ENCODE results near the gene MANEAL.
"Not testable (repeated sequence)": the region's sequence is repeated elsewhere in the genome, so short reads cannot be mapped to it uniquely, and the experiment has no call there.

MANEAL gene

GRCh38 chr1:37764414-37764825 lies 29.2 kb upstream of the MANEAL start:
- TF ChIP-seq, protein P1, sequence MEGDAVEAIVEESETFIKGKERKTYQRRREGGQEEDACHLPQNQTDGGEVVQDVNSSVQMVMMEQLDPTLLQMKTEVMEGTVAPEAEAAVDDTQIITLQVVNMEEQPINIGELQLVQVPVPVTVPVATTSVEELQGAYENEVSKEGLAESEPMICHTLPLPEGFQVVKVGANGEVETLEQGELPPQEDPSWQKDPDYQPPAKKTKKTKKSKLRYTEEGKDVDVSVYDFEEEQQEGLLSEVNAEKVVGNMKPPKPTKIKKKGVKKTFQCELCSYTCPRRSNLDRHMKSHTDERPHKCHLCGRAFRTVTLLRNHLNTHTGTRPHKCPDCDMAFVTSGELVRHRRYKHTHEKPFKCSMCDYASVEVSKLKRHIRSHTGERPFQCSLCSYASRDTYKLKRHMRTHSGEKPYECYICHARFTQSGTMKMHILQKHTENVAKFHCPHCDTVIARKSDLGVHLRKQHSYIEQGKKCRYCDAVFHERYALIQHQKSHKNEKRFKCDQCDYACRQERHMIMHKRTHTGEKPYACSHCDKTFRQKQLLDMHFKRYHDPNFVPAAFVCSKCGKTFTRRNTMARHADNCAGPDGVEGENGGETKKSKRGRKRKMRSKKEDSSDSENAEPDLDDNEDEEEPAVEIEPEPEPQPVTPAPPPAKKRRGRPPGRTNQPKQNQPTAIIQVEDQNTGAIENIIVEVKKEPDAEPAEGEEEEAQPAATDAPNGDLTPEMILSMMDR (conservative IDR thresholded peaks at IDR 0.05; ENCODE audit: low read depth, low read length): no peak
- H2AFZ ChIP-seq (ENCODE audit: low read depth): no peak overlapping the region
- no peaks in the 10 kb centered on the region for H3K4me1 ChIP-seq (ENCODE audit: low read depth, poor library complexity, severe bottlenecking)
- peaks cover 29% of the 10 kb centered on the region for H3K27me3 ChIP-seq (ENCODE audit: insufficient read depth, low read depth)
- H3K4me3 ChIP-seq (IDR thresholded peaks at IDR 0.05; ENCODE audit: insufficient read depth, low read depth, low read length): no peak overlapping the region
- H4K20me1 ChIP-seq (ENCODE audit: insufficient read depth): no peaks in the 10 kb centered on the region
- H3K9ac ChIP-seq: no peak overlapping the region
- no peaks in the 10 kb centered on the region for H3K36me3 ChIP-seq (ENCODE audit: insufficient read depth)
- no peak overlapping the region for H3K4me2 ChIP-seq
- H3K27ac ChIP-seq: no peak overlapping the region
- H3K79me2 ChIP-seq (ENCODE audit: insufficient read depth, low read depth): no peaks in the 10 kb centered on the region

DNA sequence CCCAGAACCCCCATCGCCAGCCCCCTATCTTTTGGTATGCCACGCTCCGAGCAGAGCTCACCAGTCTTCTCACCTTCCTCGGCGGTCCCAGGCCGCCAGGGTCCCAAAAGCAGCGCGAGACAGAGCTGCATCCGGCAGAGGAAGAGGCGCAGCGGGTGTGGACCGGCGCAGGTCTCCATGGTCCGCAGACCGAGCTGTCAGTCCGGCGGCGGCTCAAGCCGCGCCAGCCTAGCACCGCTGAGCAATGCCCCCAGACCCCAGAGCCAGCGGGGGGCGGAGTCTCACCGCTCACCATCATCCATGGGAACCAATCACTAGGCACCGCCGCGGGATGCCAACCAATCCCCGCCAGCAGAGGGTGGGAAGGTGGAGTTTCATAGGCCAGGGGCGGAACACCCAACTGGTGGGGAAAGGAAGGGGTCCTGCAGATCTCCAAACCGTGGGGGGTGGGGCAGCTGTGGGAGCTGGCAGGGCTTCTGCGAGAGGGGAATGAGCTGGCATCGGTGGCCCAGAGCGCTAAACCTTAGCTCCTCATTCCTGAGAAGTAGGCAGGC lies 28.7 kb upstream of the MANEAL start, which contains the start of gene EPHA10:
Gene EPHA10, minus strand, starts transcription at position 233 of the 554 bp plus-strand sequence. Its CDS starts 54 bp downstream, at position 179.
- H3K36me3 ChIP-seq (ENCODE audit: insufficient read depth): no peaks in the 10 kb centered on the region
- no peak within 1 kb of the TSS for H3K27ac ChIP-seq
- peak within 1 kb of the TSS; percentile 27; the same call in 1 of the 2 replicates for H3K4me2 ChIP-seq
- H3K79me2 ChIP-seq (ENCODE audit: insufficient read depth, low read depth): no peaks in the 10 kb centered on the region
- no peak within 1 kb of the TSS for H3K4me3 ChIP-seq (IDR thresholded peaks at IDR 0.05; ENCODE audit: insufficient read depth, low read depth, low read length)
- TF ChIP-seq, protein P1 (conservative IDR thresholded peaks at IDR 0.05; ENCODE audit: low read depth, low read length): no peak
- no peaks in the 10 kb centered on the region for H4K20me1 ChIP-seq (ENCODE audit: insufficient read depth)
- H2AFZ ChIP-seq (ENCODE audit: low read depth): peak within 1 kb of the TSS; percentile 50; the same call in 1 of the 2 replicates
- no peaks in the 10 kb centered on the region for H3K4me1 ChIP-seq (ENCODE audit: low read depth, poor library complexity, severe bottlenecking)
- H3K9ac ChIP-seq: no peak within 1 kb of the TSS
- H3K27me3 ChIP-seq (ENCODE audit: insufficient read depth, low read depth): peaks cover 29% of the 10 kb centered on the region

DNA sequence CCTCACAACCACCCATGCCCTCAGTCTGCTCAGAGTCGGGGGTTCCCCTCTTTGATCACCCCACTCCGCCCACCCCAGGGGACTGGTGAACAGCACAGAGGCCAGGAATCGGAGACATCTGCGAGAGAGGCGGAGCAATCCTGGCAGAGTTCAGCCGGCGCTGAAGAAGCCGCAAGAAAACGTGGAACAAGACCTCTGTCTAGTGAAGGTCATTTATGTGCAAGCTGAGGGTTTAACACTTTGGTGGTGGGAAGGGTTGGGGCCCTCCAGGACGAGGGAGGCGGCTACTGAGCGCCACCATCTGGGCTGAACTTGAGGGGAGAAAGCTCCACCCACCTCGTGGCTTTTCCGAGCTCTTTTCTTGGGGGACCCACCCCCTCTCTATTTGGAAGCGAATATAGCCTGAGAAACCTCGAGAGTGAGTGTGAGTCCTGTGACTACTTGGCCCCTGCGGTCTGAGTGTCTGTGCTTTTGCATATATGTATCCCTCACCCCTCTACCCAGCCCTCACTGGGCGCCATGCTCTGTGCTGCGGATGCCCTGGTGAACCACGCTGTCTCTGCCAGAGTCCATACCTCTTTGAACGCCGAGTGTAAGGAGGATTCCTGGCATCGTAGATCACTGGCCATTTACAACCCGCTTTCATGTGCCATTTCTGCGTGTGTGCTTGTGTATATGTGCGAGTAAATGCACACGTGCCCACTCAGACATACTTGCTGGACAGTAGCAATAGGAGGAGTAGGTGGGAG lies 27.6 kb upstream of the MANEAL start:
- H3K4me1 ChIP-seq (ENCODE audit: low read depth, poor library complexity, severe bottlenecking): no peaks in the 10 kb centered on the region
- TF ChIP-seq, protein P1 (conservative IDR thresholded peaks at IDR 0.05; ENCODE audit: low read depth, low read length): no peak
- H2AFZ ChIP-seq (ENCODE audit: low read depth): peak overlapping the region; percentile 50; the same call in 1 of the 2 replicates
- H3K4me3 ChIP-seq (IDR thresholded peaks at IDR 0.05; ENCODE audit: insufficient read depth, low read depth, low read length): no peak overlapping the region
- H3K36me3 ChIP-seq (ENCODE audit: insufficient read depth): no peaks in the 10 kb centered on the region
- peak overlapping the region; percentile 27; the same call in 1 of the 2 replicates for H3K4me2 ChIP-seq
- no peaks in the 10 kb centered on the region for H4K20me1 ChIP-seq (ENCODE audit: insufficient read depth)
- H3K27me3 ChIP-seq (ENCODE audit: insufficient read depth, low read depth): peaks cover 29% of the 10 kb centered on the region
- H3K27ac ChIP-seq: no peak overlapping the region
- no peaks in the 10 kb centered on the region for H3K79me2 ChIP-seq (ENCODE audit: insufficient read depth, low read depth)
- H3K9ac ChIP-seq: no peak overlapping the region

GRCh38 chr1:37767488-37767887 lies 26.2 kb upstream of the MANEAL start:
- Histone ChIP-seq H3K27me3 (ENCODE audit: insufficient read depth, low read depth) (peaks cover 29% of the 10 kb centered on the region), H3K4me3 (IDR thresholded peaks at IDR 0.05; ENCODE audit: insufficient read depth, low read depth, low read length) (no peak overlapping the region), H3K27ac (no peak overlapping the region), H3K36me3 (ENCODE audit: insufficient read depth) (no peaks in the 10 kb centered on the region), H3K4me2 (no peak overlapping the region), H3K79me2 (ENCODE audit: insufficient read depth, low read depth) (no peaks in the 10 kb centered on the region), H4K20me1 (ENCODE audit: insufficient read depth) (no peaks in the 10 kb centered on the region), H3K9ac (no peak overlapping the region), H2AFZ (ENCODE audit: low read depth) (no peak overlapping the region), H3K4me1 (ENCODE audit: low read depth, poor library complexity, severe bottlenecking) (no peaks in the 10 kb centered on the region)
- TF ChIP-seq, protein P1 (conservative IDR thresholded peaks at IDR 0.05; ENCODE audit: low read depth, low read length): no peak

DNA sequence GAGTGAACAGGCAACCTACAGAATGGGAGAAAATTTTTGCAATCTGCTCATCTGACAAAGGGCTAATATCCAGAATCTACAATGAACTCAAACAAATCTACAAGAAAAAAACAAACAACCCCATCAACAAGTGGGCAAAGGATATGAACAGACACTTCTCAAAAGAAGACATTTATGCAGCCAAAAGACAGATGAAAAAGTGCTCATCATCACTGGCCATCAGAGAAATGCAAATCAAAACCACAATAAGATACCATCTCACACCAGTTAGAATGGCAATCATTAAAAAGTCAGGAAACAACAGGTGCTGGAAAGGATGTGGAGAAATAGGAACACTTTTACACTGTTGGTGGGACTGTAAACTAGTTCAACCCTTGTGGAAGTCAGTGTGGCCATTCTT lies 22.2 kb upstream of the MANEAL start:
- H3K4me3 ChIP-seq (IDR thresholded peaks at IDR 0.05; ENCODE audit: insufficient read depth, low read depth, low read length); H2AFZ ChIP-seq (ENCODE audit: low read depth); H3K36me3 ChIP-seq (ENCODE audit: insufficient read depth); H4K20me1 ChIP-seq (ENCODE audit: insufficient read depth); H3K79me2 ChIP-seq (ENCODE audit: insufficient read depth, low read depth); H3K9ac ChIP-seq; H3K27me3 ChIP-seq (ENCODE audit: insufficient read depth, low read depth); H3K27ac ChIP-seq; H3K4me1 ChIP-seq (ENCODE audit: low read depth, poor library complexity, severe bottlenecking); H3K4me2 ChIP-seq: not testable (repeated sequence)

Measured in KMS-11 (cell line).